IPS-NIHi7 (cell line): Measurements from ENCODE around the gene BDNF.

ENCODE experiments used
- DNase-seq: peaks from one replicate; pipeline ENCODE4 v3.0.0; 2012; ENCODE audit warnings: mixed read lengths; ENCODE audit errors: extremely low spot score

Gene BDNF

DNA sequence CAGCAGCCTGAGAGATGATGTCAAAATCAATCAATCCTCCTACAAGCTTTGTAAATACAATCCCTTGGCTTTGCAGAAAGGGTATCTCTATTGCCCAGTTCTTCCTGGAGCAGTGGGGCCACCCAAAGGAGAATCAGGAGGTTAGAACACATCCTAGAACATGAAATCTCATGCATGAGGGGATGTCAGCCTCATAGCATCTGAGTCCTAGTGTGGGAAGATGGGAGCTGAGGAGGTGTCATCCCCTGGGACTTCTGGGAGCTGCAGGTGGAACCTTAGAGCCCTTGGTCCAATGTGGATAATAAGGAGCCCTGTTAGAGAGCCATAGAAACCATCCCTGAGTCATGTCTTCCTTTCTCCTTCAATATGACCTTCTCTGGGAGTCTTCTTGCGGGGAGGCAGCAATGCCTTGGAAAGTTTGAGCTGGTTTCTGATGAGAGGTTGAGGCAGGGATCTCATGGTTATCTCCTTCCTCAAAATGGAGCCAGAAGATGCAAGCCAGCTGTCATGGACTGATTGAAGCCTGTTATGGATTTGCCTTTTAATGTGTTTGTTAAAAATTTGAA is 74.8 kb downstream of the BDNF start:
- no peak for DNase-seq

- DNase-seq = no peak
Measured at GRCh38 chr11:27623945-27624523, 76.2 kb downstream of the BDNF start.

- DNase-seq = no peak
Measured at GRCh38 chr11:27622541-27623300, 77.5 kb downstream of the BDNF start.

- no peak for DNase-seq
Measured at GRCh38 chr11:27621405-27622161, 78.7 kb downstream of the BDNF start.

GRCh38 chr11:27619763-27620335 is 80.4 kb downstream of the BDNF start:
- no peak for DNase-seq

- no peak for DNase-seq
Measured at GRCh38 chr11:27619039-27619574, 81.1 kb downstream of the BDNF start.

DNA sequence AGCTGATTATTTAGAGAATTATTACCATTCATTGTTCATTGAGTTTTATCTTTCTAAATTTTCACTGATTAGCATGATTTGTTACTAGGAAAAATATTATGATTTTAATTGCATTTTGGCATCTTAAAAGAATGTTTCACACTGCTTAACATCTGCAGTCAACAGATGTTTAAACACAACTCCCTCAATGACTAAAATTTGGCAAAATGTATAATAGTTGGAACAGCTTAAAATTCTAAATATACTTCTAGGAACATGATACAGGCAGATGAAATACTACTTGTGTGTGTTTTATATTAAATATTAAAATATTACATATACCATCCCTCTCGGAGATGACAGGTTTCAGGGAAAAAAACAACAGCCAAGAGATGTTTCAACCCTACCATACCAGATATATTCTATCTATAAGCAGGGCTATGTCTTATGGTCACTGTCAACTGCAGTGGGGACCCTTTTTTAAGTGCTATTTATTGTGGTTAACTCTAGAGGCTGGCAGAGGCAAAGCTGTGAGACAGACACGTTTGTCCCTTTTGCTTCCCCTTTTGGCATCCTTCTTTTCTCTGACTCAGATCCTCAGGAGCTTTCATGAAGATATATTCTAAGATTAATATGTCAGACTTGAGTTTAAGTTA is 81.9 kb downstream of the BDNF start:
- DNase-seq = no peak

GRCh38 chr11:27616711-27617110 is 83.5 kb downstream of the BDNF start:
- no peak for DNase-seq

DNA sequence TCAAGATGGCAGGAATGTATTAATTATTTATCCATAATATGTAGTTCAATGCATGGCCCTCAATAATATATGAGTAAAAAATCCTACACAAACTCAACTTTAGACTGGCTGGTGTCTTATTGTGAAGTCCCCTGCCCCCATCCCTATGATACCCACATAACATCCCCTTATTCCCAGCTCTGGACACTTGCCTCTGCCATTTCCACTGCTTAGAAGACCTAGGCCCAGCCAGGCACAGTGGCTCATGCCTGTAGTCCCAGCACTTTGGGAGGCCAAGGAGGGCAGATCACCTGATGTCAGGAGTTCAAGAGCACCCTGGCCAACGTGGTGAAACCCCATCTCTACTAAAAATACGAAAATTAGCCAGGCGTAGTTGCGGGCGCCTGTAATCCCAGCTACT is 84.4 kb downstream of the BDNF start:
- DNase-seq = no peak

DNA sequence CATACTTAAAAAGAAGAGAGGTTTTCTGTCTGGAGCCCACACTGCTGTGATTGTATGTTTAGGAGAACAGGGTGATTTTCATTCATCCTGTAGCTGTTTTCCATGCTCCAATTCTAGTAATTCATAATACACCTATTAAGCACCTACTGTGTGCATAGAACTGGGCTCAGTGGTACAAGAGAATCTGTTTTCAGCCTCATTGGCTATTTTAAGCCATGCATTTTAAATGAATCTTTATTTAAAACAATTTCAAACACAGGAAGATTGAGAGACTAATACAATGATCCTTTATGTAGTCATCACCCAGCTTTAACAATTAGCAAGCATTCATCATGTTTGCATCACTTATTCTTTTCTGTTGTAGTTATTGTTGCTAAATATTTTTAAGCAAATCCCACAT is 86.2 kb downstream of the BDNF start:
- DNase-seq = no peak

- DNase-seq = no peak
Measured at GRCh38 chr11:27612932-27613880, 87.0 kb downstream of the BDNF start.

DNA sequence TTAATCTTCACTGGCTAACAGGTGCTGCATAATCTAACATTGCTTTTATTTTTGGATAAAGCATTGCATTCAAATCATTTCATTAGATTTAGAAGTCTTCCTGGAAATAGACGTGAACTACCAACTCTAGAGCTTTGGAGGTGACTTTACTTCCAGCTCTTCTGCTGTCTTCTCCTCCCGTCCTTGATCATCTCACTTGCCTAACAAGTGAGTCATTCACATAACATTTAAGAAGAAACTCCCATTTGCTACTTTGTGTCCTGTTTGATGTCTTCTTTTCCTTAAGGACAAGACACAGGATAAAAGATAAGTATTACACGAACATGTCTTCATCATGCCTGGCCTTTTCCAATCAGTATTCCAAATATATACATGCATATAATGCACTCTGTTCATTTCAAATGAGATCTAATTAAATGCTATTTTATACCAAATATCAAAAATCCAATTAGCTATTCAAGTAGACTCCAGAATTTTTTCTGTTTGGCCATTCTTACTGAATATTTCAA is 88.3 kb downstream of the BDNF start:
- no peak for DNase-seq

GRCh38 chr11:27611390-27611789 is 88.9 kb downstream of the BDNF start:
- DNase-seq = no peak

DNA sequence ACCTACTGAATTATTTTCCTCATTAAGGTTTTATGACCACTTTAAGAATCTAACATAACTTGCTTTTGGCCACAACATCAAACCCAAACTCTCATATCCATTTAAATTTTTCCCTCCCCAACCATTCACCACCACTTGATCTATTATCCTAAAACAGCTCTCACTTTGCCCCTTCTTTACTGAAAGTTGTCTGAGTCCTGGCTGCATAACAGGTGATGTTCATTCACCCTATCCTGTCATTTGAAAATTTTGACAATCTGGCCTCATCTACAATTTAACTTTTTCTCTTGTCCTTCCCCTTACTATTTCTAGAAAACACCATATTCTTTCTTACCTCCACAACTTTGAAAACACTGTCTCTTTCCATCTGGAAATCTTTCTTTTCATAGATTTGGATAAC is 89.3 kb downstream of the BDNF start:
- no peak for DNase-seq

DNA sequence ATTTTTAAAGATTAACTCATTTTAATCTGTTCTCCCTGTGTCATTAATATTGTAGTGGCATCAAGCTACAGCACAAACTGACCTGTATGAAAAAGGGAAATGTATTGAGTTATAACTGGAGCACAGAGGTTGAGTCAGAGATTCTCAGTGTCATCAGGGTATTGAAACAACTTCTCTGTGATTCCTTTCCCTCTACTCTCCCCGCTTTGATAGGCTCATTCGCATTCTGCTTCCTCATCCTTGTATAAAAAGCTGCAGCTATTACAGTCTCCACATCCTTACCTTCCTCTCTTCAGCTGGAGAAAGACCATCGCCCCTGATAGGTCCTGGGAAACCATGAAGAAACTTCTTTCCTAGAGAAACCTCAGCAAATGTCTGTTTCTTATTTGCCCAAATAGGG is 90.0 kb downstream of the BDNF start:
- no peak for DNase-seq

GRCh38 chr11:27608951-27609350 is 91.3 kb downstream of the BDNF start:
- DNase-seq = no peak

- DNase-seq = no peak
Measured at GRCh38 chr11:27605422-27605821, 94.8 kb downstream of the BDNF start.
